ENCODE results near the gene SMIM32.

The SMIM32 gene

GRCh38 chr5:136185974-136186665 is 6.8 kb downstream of the SMIM32 start:
- DNase-seq: no peak

GRCh38 chr5:136182618-136183017 is 10.3 kb downstream of the SMIM32 start:
- no peak for DNase-seq

GRCh38 chr5:136174021-136174659 is 18.8 kb downstream of the SMIM32 start:
- no peak for DNase-seq

- DNase-seq: no peak
Measured at GRCh38 chr5:136169218-136169617, 23.7 kb downstream of the SMIM32 start.

- no peak for DNase-seq
Measured at GRCh38 chr5:136166909-136167308, 26.1 kb downstream of the SMIM32 start.

- DNase-seq: no peak
Measured at GRCh38 chr5:136164226-136164625, 28.7 kb downstream of the SMIM32 start.

GRCh38 chr5:136162008-136162407 is 31.0 kb downstream of the SMIM32 start:
- no peak for DNase-seq

- no peak for DNase-seq
Measured at GRCh38 chr5:136159457-136159856, 33.5 kb downstream of the SMIM32 start.

GRCh38 chr5:136157514-136157913 is 35.4 kb downstream of the SMIM32 start:
- no peak for DNase-seq

GRCh38 chr5:136155761-136156160 is 37.2 kb downstream of the SMIM32 start:
- DNase-seq: no peak

- no peak for DNase-seq
Measured at GRCh38 chr5:136155078-136155477, 37.9 kb downstream of the SMIM32 start.

- DNase-seq: no peak
Measured at GRCh38 chr5:136153581-136154236, 39.3 kb downstream of the SMIM32 start.

- DNase-seq: no peak
Measured at GRCh38 chr5:136149891-136150290, 43.1 kb downstream of the SMIM32 start.

- no peak for DNase-seq
Measured at GRCh38 chr5:136147632-136148031, 45.3 kb downstream of the SMIM32 start.

- DNase-seq: no peak
Measured at GRCh38 chr5:136146201-136146600, 46.8 kb downstream of the SMIM32 start.

- DNase-seq: no peak
Measured at GRCh38 chr5:136145030-136145429, 47.9 kb downstream of the SMIM32 start.

- no peak for DNase-seq
Measured at GRCh38 chr5:136143763-136144162, 49.2 kb downstream of the SMIM32 start.

GRCh38 chr5:136143312-136143711 is 49.6 kb downstream of the SMIM32 start:
- DNase-seq: no peak

GRCh38 chr5:136141561-136141960 is 51.4 kb downstream of the SMIM32 start:
- no peak for DNase-seq

Measured in NK-92 treated with Interleukin-12 subunit alpha and Interleukin-12 subunit beta, amount 100 ng/mL, for 24 hours (cell line).